HG03558 (cell line): ENCODE data around the gene HMX3.

Experiments
- ATAC-seq: cut with Tn5 transposase; IDR thresholded peaks from one replicate; pipeline ENCODE4 v1.9.1; 2021; ENCODE audit warnings: moderate number of reproducible peaks; ENCODE audit not compliant: unreplicated experiment; ENCODE audit errors: extremely low read depth

HMX3 gene

GRCh38 chr10:123146894-123147634 lies 11.3 kb downstream of the HMX3 start:
- ATAC-seq: no peak

GRCh38 chr10:123147635-123148413 lies 12.1 kb downstream of the HMX3 start, which contains the start of gene HMX2:
TSS of gene HMX2 (plus strand) at chr10:123148136. CDS start at chr10:123148379, 243 bp downstream.
- ATAC-seq: no peak

GRCh38 chr10:123148414-123149161 lies 12.8 kb downstream of the HMX3 start:
- no peak for ATAC-seq

- ATAC-seq: no peak
Observed at GRCh38 chr10:123149162-123149567, 13.4 kb downstream of the HMX3 start.

- no peak for ATAC-seq
Observed at GRCh38 chr10:123149568-123150270, 13.9 kb downstream of the HMX3 start.

- ATAC-seq: no peak
Observed at GRCh38 chr10:123150271-123150985, 14.7 kb downstream of the HMX3 start.

- ATAC-seq: no peak
Observed at GRCh38 chr10:123150986-123151736, 15.4 kb downstream of the HMX3 start.

- no peak for ATAC-seq
Observed at GRCh38 chr10:123151737-123152135, 16.0 kb downstream of the HMX3 start.

GRCh38 chr10:123153486-123154091 lies 17.8 kb downstream of the HMX3 start:
- no peak for ATAC-seq

- peak; percentile 79 for ATAC-seq
Observed at GRCh38 chr10:123154092-123154710, 18.4 kb downstream of the HMX3 start, which contains the start of gene BUB3. TSS of gene BUB3 (plus strand) at chr10:123154402. CDS start at chr10:123154918, 516 bp downstream.

GRCh38 chr10:123154711-123155505 lies 19.1 kb downstream of the HMX3 start:
- ATAC-seq: no peak

GRCh38 chr10:123156078-123156477 lies 20.3 kb downstream of the HMX3 start:
- no peak for ATAC-seq

- no peak for ATAC-seq
Observed at GRCh38 chr10:123157210-123157609, 21.4 kb downstream of the HMX3 start.

- ATAC-seq: no peak
Observed at GRCh38 chr10:123158682-123159081, 22.9 kb downstream of the HMX3 start.

- ATAC-seq: no peak
Observed at GRCh38 chr10:123160311-123160980, 24.7 kb downstream of the HMX3 start.

GRCh38 chr10:123164319-123164718 lies 28.5 kb downstream of the HMX3 start:
- no peak for ATAC-seq
